ENCODE results near the gene ZNF273.

DNA sequence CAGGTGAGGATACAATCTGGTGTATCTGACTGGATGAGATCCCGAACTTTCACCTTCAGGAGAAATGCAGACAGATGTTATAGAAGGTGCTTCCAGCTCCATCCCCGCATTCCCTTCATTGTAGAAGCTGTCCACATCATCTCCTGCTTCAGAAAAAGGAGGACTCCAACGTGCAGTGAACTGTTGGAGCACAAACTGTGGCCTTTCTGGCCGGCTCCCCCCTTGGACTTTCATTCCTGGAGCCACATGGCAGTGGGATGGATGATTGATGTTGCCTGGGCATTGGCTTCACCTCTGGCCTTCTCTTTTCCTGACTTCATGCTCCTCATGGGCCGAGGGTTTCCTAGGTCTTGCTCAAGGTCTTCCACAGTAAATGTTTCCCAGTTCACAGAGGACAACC is 29.6 kb upstream of the ZNF273 start:
- TF ChIP-seq, protein P1, sequence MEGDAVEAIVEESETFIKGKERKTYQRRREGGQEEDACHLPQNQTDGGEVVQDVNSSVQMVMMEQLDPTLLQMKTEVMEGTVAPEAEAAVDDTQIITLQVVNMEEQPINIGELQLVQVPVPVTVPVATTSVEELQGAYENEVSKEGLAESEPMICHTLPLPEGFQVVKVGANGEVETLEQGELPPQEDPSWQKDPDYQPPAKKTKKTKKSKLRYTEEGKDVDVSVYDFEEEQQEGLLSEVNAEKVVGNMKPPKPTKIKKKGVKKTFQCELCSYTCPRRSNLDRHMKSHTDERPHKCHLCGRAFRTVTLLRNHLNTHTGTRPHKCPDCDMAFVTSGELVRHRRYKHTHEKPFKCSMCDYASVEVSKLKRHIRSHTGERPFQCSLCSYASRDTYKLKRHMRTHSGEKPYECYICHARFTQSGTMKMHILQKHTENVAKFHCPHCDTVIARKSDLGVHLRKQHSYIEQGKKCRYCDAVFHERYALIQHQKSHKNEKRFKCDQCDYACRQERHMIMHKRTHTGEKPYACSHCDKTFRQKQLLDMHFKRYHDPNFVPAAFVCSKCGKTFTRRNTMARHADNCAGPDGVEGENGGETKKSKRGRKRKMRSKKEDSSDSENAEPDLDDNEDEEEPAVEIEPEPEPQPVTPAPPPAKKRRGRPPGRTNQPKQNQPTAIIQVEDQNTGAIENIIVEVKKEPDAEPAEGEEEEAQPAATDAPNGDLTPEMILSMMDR (conservative IDR thresholded peaks at IDR 0.05; ENCODE audit: low read length), result no peak
- TF ChIP-seq EZH2phosphoT487 (IDR thresholded peaks at IDR 0.05; ENCODE audit: borderline replicate concordance), result no peak

Measured in Loucy (cell line).